ENCODE measurements around the gene ZNRF3. TPM values are rescaled to one million over a fixed set of nuclear protein-coding genes. Genes with fewer than 3 reads are reported as not detected.
A peak's percentile ranks its signal among the peaks of the same experiment; 100 is the strongest.

Gene ZNRF3
- total and polyA plus RNA-seq, 2 donors (not counting 1 experiment from before 2014, with no cell fraction given) = 0.21 to 0.71 TPM

DNA sequence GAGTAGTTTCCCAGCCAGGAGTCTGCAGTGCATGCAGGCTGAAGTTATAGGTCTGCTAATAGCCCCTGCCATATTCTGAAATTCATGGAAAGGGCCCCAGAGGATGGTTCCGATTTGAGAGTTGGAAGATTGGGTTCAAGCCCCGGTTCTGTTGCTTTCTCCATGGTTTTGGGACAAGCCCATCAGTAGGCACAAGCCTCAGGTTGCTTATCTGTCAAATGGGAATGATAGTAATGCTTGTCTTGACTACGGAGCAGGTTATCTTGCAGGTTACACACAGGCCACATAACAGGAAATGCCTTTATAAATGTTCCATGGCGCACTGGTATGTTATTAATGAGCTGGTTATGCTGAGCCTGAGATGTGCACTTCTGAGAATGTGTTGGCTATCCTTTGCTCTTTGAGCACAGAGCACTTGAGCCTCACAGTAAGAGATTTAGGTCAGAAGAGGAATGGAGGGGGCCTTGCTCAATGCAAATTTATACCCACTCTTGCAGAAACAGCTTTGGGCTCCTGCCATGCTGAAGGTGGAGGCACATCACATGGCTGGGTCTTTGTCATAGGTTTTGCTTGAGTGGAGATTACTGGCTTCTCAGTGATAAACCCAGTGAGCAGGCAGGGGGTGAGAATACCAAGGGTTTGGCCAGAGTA is 47.1 kb downstream of the ZNRF3 start:
- intact Hi-C loops (cut with micrococcal nuclease) = no loop called here
- H3K4me3 Mint-ChIP-seq = no peak overlapping the region
- H3K27me3 Mint-ChIP-seq = peaks cover 46% of the 10 kb centered on the region
- no peak for ATAC-seq (ENCODE audit: low read depth)
- 81% methylated on average over 4 of the region's 4 CpGs for WGBS (ENCODE audit: insufficient coverage)
- peak; percentile 14 for DNase-seq
- TF ChIP-seq EZH2 (IDR thresholded peaks at IDR 0.05; ENCODE audit: borderline replicate concordance, insufficient read depth, low read depth, low read length, poor library complexity, severe bottlenecking) = no peak
- TF ChIP-seq CTCF (IDR thresholded peaks at IDR 0.05) = no peak
- Histone ChIP-seq H3K27me3 (replicated peaks in 1 of 4; ENCODE audit: control extremely low read depth in 1 of 4, control insufficient read depth in 3 of 4, insufficient read depth in 4 of 4, low read length in 3 of 4) (peaks cover 0 to 9% (median 4%) of the 10 kb centered on the region in 4 experiments), H3K36me3 (replicated peaks in 1 of 2; ENCODE audit: control extremely low read depth in 1 of 2, control insufficient read depth in 1 of 2, extremely low read depth in 1 of 2, insufficient read depth in 2 of 2, low read length in 1 of 2) (no peaks in the 10 kb centered on the region), H3K4me3 (ENCODE audit: control extremely low read depth in 1 of 5, extremely low read depth in 1 of 5, insufficient read depth in 1 of 5, low read depth in 2 of 5, low read length in 4 of 5) (no peak overlapping the region), H3K9me3 (ENCODE audit: control extremely low read depth in 1 of 3, control insufficient read depth in 2 of 3, insufficient read depth in 1 of 3, low read length in 2 of 3) (no peaks in the 10 kb centered on the region), H3K4me2 (replicated peaks; ENCODE audit: low read depth, low read length, poor library complexity, severe bottlenecking) (no peak overlapping the region), H3K27ac (ENCODE audit: low read length in 2 of 2) (no peak overlapping the region), H3K79me2 (ENCODE audit: control insufficient read depth, insufficient read depth, low read length) (no peaks in the 10 kb centered on the region), H3K4me1 (ENCODE audit: control insufficient read depth in 2 of 2, insufficient read depth in 2 of 2, low read length in 2 of 2) (no peaks in the 10 kb centered on the region), H3K9ac (ENCODE audit: low read length) (no peak overlapping the region), H2AFZ (ENCODE audit: insufficient read depth, low read depth, low read length, poor library complexity, severe bottlenecking) (no peak overlapping the region), H4K20me1 (ENCODE audit: control insufficient read depth, insufficient read depth, low read length, poor library complexity, severe bottlenecking) (no peaks in the 10 kb centered on the region)
- H3K27ac Mint-ChIP-seq = no peak overlapping the region
- peaks cover 6% of the 10 kb centered on the region for H3K4me1 Mint-ChIP-seq
- POLR2A ChIA-PET = no interaction called here
- CTCF ChIA-PET = interaction anchor here (0.9 to 1.2 kb wide), 2 partner anchors 8 to 330 kb away, joined by 3 read pairs; no protein-coding TSS in a partner anchor
- no peaks in the 10 kb centered on the region for H3K9me3 Mint-ChIP-seq (ENCODE audit: insufficient read depth)

- no peak for TF ChIP-seq CTCF (IDR thresholded peaks at IDR 0.05)
- no peak for TF ChIP-seq EZH2 (IDR thresholded peaks at IDR 0.05; ENCODE audit: borderline replicate concordance, insufficient read depth, low read depth, low read length, poor library complexity, severe bottlenecking)
- ChIA-PET POLR2A (no interaction called here), CTCF (no interaction called here)
- Histone ChIP-seq H3K36me3 (replicated peaks in 1 of 2; ENCODE audit: control extremely low read depth in 1 of 2, control insufficient read depth in 1 of 2, extremely low read depth in 1 of 2, insufficient read depth in 2 of 2, low read length in 1 of 2) (no peaks in the 10 kb centered on the region), H3K4me2 (replicated peaks; ENCODE audit: low read depth, low read length, poor library complexity, severe bottlenecking) (no peak overlapping the region), H3K79me2 (ENCODE audit: control insufficient read depth, insufficient read depth, low read length) (no peaks in the 10 kb centered on the region), H2AFZ (ENCODE audit: insufficient read depth, low read depth, low read length, poor library complexity, severe bottlenecking) (no peak overlapping the region), H3K9me3 (ENCODE audit: control extremely low read depth in 1 of 3, control insufficient read depth in 2 of 3, insufficient read depth in 1 of 3, low read length in 2 of 3) (peaks cover 0 to 3% (median 0%) of the 10 kb centered on the region in 3 donors), H3K4me3 (ENCODE audit: control extremely low read depth in 1 of 5, extremely low read depth in 1 of 5, insufficient read depth in 1 of 5, low read depth in 2 of 5, low read length in 4 of 5) (no peak overlapping the region), H3K27me3 (replicated peaks in 1 of 4; ENCODE audit: control extremely low read depth in 1 of 4, control insufficient read depth in 3 of 4, insufficient read depth in 4 of 4, low read length in 3 of 4) (peaks cover 0 to 18% (median 4%) of the 10 kb centered on the region in 4 experiments), H3K9ac (ENCODE audit: low read length) (no peak overlapping the region), H3K27ac (ENCODE audit: low read length in 2 of 2) (no peak overlapping the region), H3K4me1 (ENCODE audit: control insufficient read depth in 2 of 2, insufficient read depth in 2 of 2, low read length in 2 of 2) (no peaks in the 10 kb centered on the region), H4K20me1 (ENCODE audit: control insufficient read depth, insufficient read depth, low read length, poor library complexity, severe bottlenecking) (no peaks in the 10 kb centered on the region)
- no peak for DNase-seq
- no peak for ATAC-seq (ENCODE audit: low read depth)
- 81% methylated on average over 5 of the region's 5 CpGs for WGBS (ENCODE audit: insufficient coverage)
- Mint-ChIP-seq H3K4me1 (peaks cover 6% of the 10 kb centered on the region), H3K9me3 (ENCODE audit: insufficient read depth) (no peaks in the 10 kb centered on the region), H3K4me3 (no peak overlapping the region), H3K27me3 (peaks cover 45% of the 10 kb centered on the region), H3K27ac (no peak overlapping the region)
- intact Hi-C loops (cut with micrococcal nuclease) = no loop called here
Observed at GRCh38 chr22:28931844-28932567, 48.6 kb downstream of the ZNRF3 start.
